Caco-2 (cell line): Measurements from ENCODE around the gene ADAMTS19. TPM values are rescaled to one million over a fixed set of nuclear protein-coding genes. Genes with fewer than 3 reads are reported as not detected.

ENCODE experiments used
- BruUV-seq: library from RNA; stranded (reverse); fragments of 400-500 nt; replicated peaks from 2 replicates; lab custom pipeline; 2021; lab: Mats Ljungman, UMichigan
- CTCF ChIA-PET: fragments of 300-600 bp; sonication (Branson Sonifier 250); formaldehyde crosslinking; loops from one replicate; lab custom pipeline; 2022; ENCODE audit warnings: antibody characterized with exemption; lab: Charles Lee
- POLR2A ChIA-PET: fragments of 300-600 bp; sonication (Branson Sonifier 250); formaldehyde crosslinking; loops from one replicate; lab custom pipeline; 2022; ENCODE audit warnings: antibody characterized with exemption; lab: Charles Lee
- DNase-seq, 2 experiments: peaks; one replicate each; pipeline versions ENCODE4 v3.0.0 to v3.0.0-alpha.2; 2020 to 2022
- H3K27me3 ChIP-seq: replicated peaks from 2 replicates; pipeline ENCODE4 v1.6.0; 2011; ENCODE audit warnings: low read length; ENCODE audit not compliant: control insufficient read depth, insufficient read depth
- H3K36me3 ChIP-seq: 2 replicates; pipeline ENCODE4 v1.5.1; 2011; ENCODE audit warnings: low read length; ENCODE audit not compliant: control insufficient read depth, insufficient read depth
- H3K4me1 ChIP-seq: fragments of 250-450 bp; sonication (Bioruptor Pico); 2 replicates; pipeline ENCODE4 v1.5.1; 2020; ENCODE audit warnings: mild to moderate bottlenecking
- H3K4me3 ChIP-seq: 2 replicates; pipeline ENCODE4 v1.5.1; 2011; ENCODE audit warnings: low read depth, mild to moderate bottlenecking, control low read depth, low read length
- H3K9me3 ChIP-seq: fragments of 250-450 bp; sonication (Bioruptor Pico); 2 replicates; pipeline ENCODE4 v1.5.1; 2020; ENCODE audit warnings: mild to moderate bottlenecking, moderate library complexity
- H3K27ac Mint-ChIP-seq: one replicate; pipeline ENCODE4 v1.8.0; 2022; ENCODE audit warnings: mixed read lengths; ENCODE audit not compliant: unreplicated experiment
- H3K27me3 Mint-ChIP-seq: one replicate; pipeline ENCODE4 v1.8.0; 2022; ENCODE audit warnings: mixed read lengths; ENCODE audit not compliant: insufficient read depth, unreplicated experiment
- H3K36me3 Mint-ChIP-seq: one replicate; pipeline ENCODE4 v1.8.0; 2022; ENCODE audit warnings: mild to moderate bottlenecking, mixed read lengths; ENCODE audit not compliant: insufficient read depth, unreplicated experiment
- H3K4me1 Mint-ChIP-seq: one replicate; pipeline ENCODE4 v1.8.0; 2022; ENCODE audit warnings: low read depth, mixed read lengths; ENCODE audit not compliant: unreplicated experiment
- H3K4me3 Mint-ChIP-seq: one replicate; pipeline ENCODE4 v1.8.0; 2022; ENCODE audit warnings: mild to moderate bottlenecking, moderate library complexity, mixed read lengths; ENCODE audit not compliant: unreplicated experiment
- H3K9me3 Mint-ChIP-seq: one replicate; pipeline ENCODE4 v1.8.0; 2022; ENCODE audit warnings: mixed read lengths; ENCODE audit not compliant: unreplicated experiment
- CTCF ChIP-seq, 2 experiments: fragments of 200-600 bp in 1 of 2; IDR thresholded peaks; 1 replicate in 1 of 2; 2 replicates in 1 of 2; pipeline versions ENCODE4 v1.5.1 to v1.8.0; 2011 to 2022; ENCODE audit warnings: antibody characterized with exemption in 1 of 2, control low read depth in 1 of 2, inconsistent platforms in 1 of 2, low read depth in 1 of 2, low read length in 1 of 2, mild to moderate bottlenecking in 1 of 2, moderate library complexity in 1 of 2; ENCODE audit not compliant: insufficient read depth in 1 of 2, severe bottlenecking in 1 of 2, unreplicated experiment in 1 of 2
- intact Hi-C: fragments of 100-400 bp; cut with micrococcal nuclease; formaldehyde crosslinking; loops from one replicate; pipeline ENCODE4 v1.10.0; 2022; ENCODE audit not compliant: unreplicated experiment
- total RNA-seq: library from RNA; stranded (reverse); gene quantifications from 2 replicates; pipeline ENCODE4 v1.2.3, GENCODE V29; 2022

ADAMTS19 gene
- total RNA-seq, 1 experiment from 2014 or later, result 0.95 TPM

- intact Hi-C loops, result no loop called here
- no peak for TF ChIP-seq CTCF (IDR thresholded peaks at IDR 0.05; ENCODE audit: insufficient read depth in 1 of 2, low read depth in 1 of 2, low read length in 1 of 2, severe bottlenecking in 1 of 2, unreplicated experiment in 1 of 2)
- no TSS peak for BruUV-seq
- POLR2A ChIA-PET, result no interaction called here
- H3K27me3 ChIP-seq, result no peaks in the 10 kb centered on the region
- no peaks in the 10 kb centered on the region for H3K27me3 Mint-ChIP-seq
- H3K9me3 ChIP-seq, result no peaks in the 10 kb centered on the region
- H3K4me1 ChIP-seq, result no peaks in the 10 kb centered on the region
- no peak for DNase-seq
- H3K4me3 ChIP-seq, result no peak overlapping the region
- CTCF ChIA-PET, result no interaction called here
- H3K9me3 Mint-ChIP-seq, result no peaks in the 10 kb centered on the region
- H3K4me1 Mint-ChIP-seq, result no peaks in the 10 kb centered on the region
- no peaks in the 10 kb centered on the region for H3K36me3 ChIP-seq
- no peaks in the 10 kb centered on the region for H3K36me3 Mint-ChIP-seq
- H3K4me3 Mint-ChIP-seq, result no peak overlapping the region
- H3K27ac Mint-ChIP-seq, result no peak overlapping the region
Observed at GRCh38 chr5:129608350-129608749, 148.3 kb downstream of the ADAMTS19 start.

- no peaks in the 10 kb centered on the region for H3K36me3 ChIP-seq
- no peak for DNase-seq
- H3K4me3 Mint-ChIP-seq, result no peak overlapping the region
Observed at GRCh38 chr5:129609710-129610109, 149.6 kb downstream of the ADAMTS19 start.

GRCh38 chr5:129616517-129616916, 156.4 kb downstream of the ADAMTS19 start:
- ChIA-PET POLR2A (no interaction called here), CTCF (no interaction called here)
- no TSS peak for BruUV-seq
- Mint-ChIP-seq H3K4me1 (no peaks in the 10 kb centered on the region), H3K27me3 (peaks cover 6% of the 10 kb centered on the region), H3K9me3 (no peaks in the 10 kb centered on the region), H3K4me3 (no peak overlapping the region), H3K27ac (no peak overlapping the region), H3K36me3 (no peaks in the 10 kb centered on the region)
- H3K4me3 ChIP-seq, result no peak overlapping the region
- H3K27me3 ChIP-seq, result no peaks in the 10 kb centered on the region
- no peak for TF ChIP-seq CTCF (IDR thresholded peaks at IDR 0.05; ENCODE audit: insufficient read depth in 1 of 2, low read depth in 1 of 2, low read length in 1 of 2, severe bottlenecking in 1 of 2, unreplicated experiment in 1 of 2)
- intact Hi-C loops, result no loop called here
- DNase-seq, result no peak
- H3K4me1 ChIP-seq, result no peaks in the 10 kb centered on the region
- no peaks in the 10 kb centered on the region for H3K9me3 ChIP-seq
- H3K36me3 ChIP-seq, result no peaks in the 10 kb centered on the region

More at GRCh38 chr5:129609710-129610109, 149.6 kb downstream of the ADAMTS19 start:
- H3K27me3 ChIP-seq, result no peaks in the 10 kb centered on the region
- CTCF ChIA-PET, result no interaction called here
- Mint-ChIP-seq H3K4me1 (no peaks in the 10 kb centered on the region), H3K27ac (no peak overlapping the region), H3K9me3 (no peaks in the 10 kb centered on the region), H3K36me3 (no peaks in the 10 kb centered on the region), H3K27me3 (no peaks in the 10 kb centered on the region)
- no peaks in the 10 kb centered on the region for H3K4me1 ChIP-seq
- BruUV-seq, result no TSS peak
- POLR2A ChIA-PET, result no interaction called here
- TF ChIP-seq CTCF (IDR thresholded peaks at IDR 0.05; ENCODE audit: insufficient read depth in 1 of 2, low read depth in 1 of 2, low read length in 1 of 2, severe bottlenecking in 1 of 2, unreplicated experiment in 1 of 2), result no peak
- H3K9me3 ChIP-seq, result no peaks in the 10 kb centered on the region
- intact Hi-C loops, result no loop called here
- H3K4me3 ChIP-seq, result no peak overlapping the region
